Tibial artery (tissue), 4 donors: Measurements from ENCODE around the gene WDR11.
"Not testable (repeated sequence)": the region's sequence is repeated elsewhere in the genome, so short reads cannot be mapped to it uniquely, and the experiment has no call there.

Source experiments
- DNase-seq, 2 donors: peaks; one replicate each; pipeline ENCODE4 v3.0.0-alpha.2; 2019
- H3K27ac ChIP-seq, 2 donors: fragments of 200-600 bp; sonication (generic) in 1 of 2; 1 replicate in 1 of 2; 2 replicates in 1 of 2; pipeline ENCODE4 v1.5.1; 2018 to 2019; ENCODE audit warnings: mild to moderate bottlenecking in 1 of 2
- H3K27me3 ChIP-seq, 2 donors: fragments of 200-600 bp; sonication (generic) in 1 of 2; one replicate each; pipeline versions ENCODE4 v1.5.1 to v1.6.0; 2016 to 2019
- H3K36me3 ChIP-seq, 3 donors: fragments of 200-600 bp; sonication (generic) in 2 of 3; one replicate each; pipeline ENCODE4 v1.5.1; 2016 to 2019; ENCODE audit warnings: mild to moderate bottlenecking in 2 of 3
- H3K4me1 ChIP-seq, 4 donors: fragments of 200-600 bp; sonication (generic) in 2 of 4; 1 replicate in 3 of 4; 2 replicates in 1 of 4; pipeline ENCODE4 v1.5.1; 2016 to 2019
- H3K4me3 ChIP-seq, 2 donors: fragments of 200-600 bp; sonication (generic) in 1 of 2; 1 replicate in 1 of 2; 2 replicates in 1 of 2; pipeline ENCODE4 v1.5.1; 2018 to 2019; ENCODE audit warnings: mild to moderate bottlenecking in 2 of 2
- H3K9me3 ChIP-seq, 3 donors: fragments of 200-600 bp; sonication (generic) in 1 of 3; one replicate each; pipeline ENCODE4 v1.5.1; 2016 to 2019
- intact Hi-C: fragments of 100-400 bp; cut with DNase I; formaldehyde crosslinking; loops from one replicate; pipeline ENCODE4 v1.15.0; 2023; ENCODE audit warnings: low total_unique reads
- TF ChIP-seq, protein P1 (sequence below), 2 experiments: fragments of 200-600 bp in 1 of 2; fragments of 450-650 bp in 1 of 2; IDR thresholded peaks; one replicate each; pipeline ENCODE4 v1.5.1; 2017 to 2019; ENCODE audit warnings: antibody characterized with exemption in 2 of 2, mild to moderate bottlenecking in 1 of 2, moderate library complexity in 1 of 2

The WDR11 gene

DNA sequence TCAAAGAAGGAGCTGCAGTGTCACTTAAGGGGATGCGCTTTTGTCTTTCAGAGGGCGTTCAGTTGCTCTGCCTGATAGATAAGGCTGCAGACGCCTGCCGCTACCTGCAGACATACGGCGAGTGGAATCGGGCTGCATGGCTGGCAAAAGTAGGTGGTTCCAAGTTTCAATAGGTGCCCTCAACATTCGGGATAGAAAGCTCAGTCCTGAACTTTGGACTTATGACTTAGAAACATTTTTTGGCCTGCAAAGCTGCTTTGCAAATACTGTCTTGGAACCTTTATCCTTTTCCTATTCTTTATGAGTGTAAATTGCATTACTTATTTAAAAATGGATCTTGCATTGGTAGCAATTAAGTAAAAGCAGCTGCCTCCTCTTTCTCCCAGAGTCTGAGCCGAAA, 54.1 kb downstream of the WDR11 start:
- Histone ChIP-seq H3K4me3 (no peak overlapping the region), H3K27ac (no peak overlapping the region), H3K4me1 (no peaks in the 10 kb centered on the region), H3K9me3 (peaks cover 0 to 8% (median 0%) of the 10 kb centered on the region in 3 donors), H3K36me3 (peaks cover 96 to 100% (median 97%) of the 10 kb centered on the region in 3 donors), H3K27me3 (no peaks in the 10 kb centered on the region)
- intact Hi-C loops, result no loop called here
- no peak for DNase-seq
- TF ChIP-seq, protein P1, sequence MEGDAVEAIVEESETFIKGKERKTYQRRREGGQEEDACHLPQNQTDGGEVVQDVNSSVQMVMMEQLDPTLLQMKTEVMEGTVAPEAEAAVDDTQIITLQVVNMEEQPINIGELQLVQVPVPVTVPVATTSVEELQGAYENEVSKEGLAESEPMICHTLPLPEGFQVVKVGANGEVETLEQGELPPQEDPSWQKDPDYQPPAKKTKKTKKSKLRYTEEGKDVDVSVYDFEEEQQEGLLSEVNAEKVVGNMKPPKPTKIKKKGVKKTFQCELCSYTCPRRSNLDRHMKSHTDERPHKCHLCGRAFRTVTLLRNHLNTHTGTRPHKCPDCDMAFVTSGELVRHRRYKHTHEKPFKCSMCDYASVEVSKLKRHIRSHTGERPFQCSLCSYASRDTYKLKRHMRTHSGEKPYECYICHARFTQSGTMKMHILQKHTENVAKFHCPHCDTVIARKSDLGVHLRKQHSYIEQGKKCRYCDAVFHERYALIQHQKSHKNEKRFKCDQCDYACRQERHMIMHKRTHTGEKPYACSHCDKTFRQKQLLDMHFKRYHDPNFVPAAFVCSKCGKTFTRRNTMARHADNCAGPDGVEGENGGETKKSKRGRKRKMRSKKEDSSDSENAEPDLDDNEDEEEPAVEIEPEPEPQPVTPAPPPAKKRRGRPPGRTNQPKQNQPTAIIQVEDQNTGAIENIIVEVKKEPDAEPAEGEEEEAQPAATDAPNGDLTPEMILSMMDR (IDR thresholded peaks at IDR 0.05), result no peak

DNA sequence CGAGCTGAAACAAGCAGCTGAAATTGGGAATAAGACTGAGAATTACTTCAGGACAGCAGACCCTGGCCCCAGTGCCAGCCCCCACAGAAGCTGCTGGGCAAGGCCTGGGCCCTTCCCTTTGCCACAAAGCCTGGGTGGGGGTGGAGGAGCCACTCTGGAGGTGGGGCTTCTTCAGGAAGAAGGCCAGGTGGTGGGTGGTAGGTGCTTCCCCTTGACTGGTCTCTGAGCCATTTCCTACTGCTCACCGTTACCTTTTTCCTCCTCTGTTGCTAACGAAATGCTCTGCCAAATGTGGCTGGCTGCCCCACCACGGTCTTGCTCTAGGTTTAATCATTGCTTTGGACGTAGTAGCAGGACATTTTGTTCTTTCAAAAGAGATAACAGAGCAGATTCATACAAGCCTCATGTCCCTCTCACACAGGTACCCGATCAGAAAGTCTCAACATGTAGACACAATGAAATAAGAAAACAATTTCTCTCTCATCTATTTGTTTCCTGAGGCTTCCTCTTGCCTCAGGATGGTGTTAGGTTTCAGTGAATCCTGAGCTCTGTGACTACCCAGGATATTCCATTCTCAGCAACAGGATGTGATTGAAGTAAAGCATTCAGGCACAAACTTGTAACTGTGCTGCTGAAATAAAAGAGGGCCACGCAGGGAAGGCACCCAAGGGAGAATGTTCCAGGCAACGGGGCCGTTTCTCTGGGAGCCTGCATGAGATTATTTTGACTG, 66.5 kb downstream of the WDR11 start:
- Histone ChIP-seq H3K27ac (no peak overlapping the region), H3K9me3 (peaks cover 0 to 20% (median 17%) of the 10 kb centered on the region in 3 donors), H3K4me1 (no peaks in the 10 kb centered on the region), H3K36me3 (no peaks in the 10 kb centered on the region), H3K4me3 (no peak overlapping the region), H3K27me3 (no peaks in the 10 kb centered on the region)
- intact Hi-C loops, result no loop called here
- TF ChIP-seq, protein P1 (IDR thresholded peaks at IDR 0.05), result no peak
- no peak for DNase-seq

DNA sequence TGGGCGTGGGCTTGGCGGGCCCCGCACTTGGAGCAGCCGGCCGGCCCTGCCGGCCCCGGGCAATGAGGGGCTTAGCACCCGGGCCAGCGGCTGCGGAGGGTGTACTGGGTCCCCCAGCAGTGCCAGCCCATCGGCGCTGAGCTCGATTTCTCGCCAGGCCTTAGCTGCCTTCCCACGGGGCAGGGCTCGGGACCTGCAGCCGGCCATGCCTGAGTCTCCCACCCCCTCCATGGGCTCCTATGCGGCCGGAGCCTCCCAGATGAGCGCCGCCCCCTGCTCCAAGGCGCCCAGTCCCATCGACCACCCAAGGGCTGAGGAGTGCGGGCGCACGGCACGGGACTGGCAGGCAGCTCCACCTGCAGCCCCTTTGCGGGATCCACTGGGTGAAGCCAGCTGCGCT, 72.7 kb downstream of the WDR11 start:
- H3K27ac ChIP-seq, H3K36me3 ChIP-seq, H3K27me3 ChIP-seq, H3K4me1 ChIP-seq, DNase-seq, H3K9me3 ChIP-seq, H3K4me3 ChIP-seq, intact Hi-C loops: not testable (repeated sequence)

DNA sequence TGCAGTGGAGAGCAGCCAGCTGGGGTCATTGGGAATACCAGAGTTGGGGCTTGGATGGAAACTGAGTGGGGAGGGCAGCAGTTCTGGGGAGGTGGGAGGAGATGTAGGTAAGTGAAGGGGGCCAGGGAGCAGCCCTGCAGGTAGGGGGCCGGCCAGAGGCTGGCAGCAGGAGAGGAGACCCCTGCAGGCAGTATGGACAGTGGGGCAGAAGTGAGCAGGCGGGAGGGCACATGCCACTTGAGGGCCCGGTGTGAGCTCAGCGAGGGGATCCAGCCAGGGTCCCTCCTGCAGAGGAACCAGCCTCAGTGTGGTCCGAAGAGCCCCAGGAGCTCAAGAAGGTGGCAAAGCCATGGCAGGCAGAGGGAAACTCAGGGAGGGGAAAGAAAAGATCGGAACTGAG, 75.4 kb downstream of the WDR11 start:
- TF ChIP-seq, protein P1 (IDR thresholded peaks at IDR 0.05), result no peak
- Histone ChIP-seq H3K4me1 (no peaks in the 10 kb centered on the region), H3K9me3 (no peaks in the 10 kb centered on the region), H3K27ac (no peak overlapping the region), H3K27me3 (no peaks in the 10 kb centered on the region), H3K4me3 (no peak overlapping the region), H3K36me3 (no peaks in the 10 kb centered on the region)
- DNase-seq, result no peak
- intact Hi-C loops, result no loop called here

DNA sequence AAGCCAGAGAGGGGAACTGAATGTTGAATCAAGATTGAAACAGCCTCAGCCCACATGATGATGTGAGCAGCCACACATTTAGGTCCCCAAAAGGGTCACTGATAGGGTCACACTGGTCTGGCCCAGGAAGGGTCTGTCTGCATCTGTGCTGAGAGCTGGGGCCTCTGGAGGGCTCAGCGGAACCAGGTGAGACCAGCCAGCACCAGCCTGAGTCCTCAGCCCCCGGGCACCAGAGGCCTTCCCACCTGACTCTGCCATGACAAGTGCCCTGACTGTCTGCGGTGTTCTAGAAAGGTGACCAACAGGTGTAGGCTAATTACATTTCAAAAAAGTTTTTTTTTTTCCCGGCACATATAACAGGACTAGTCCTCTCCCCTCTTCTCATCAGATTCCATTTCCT, 76.2 kb downstream of the WDR11 start:
- DNase-seq, result no peak
- intact Hi-C loops, result no loop called here
- Histone ChIP-seq H3K4me3 (no peak overlapping the region), H3K36me3 (no peaks in the 10 kb centered on the region), H3K27ac (no peak overlapping the region), H3K27me3 (no peaks in the 10 kb centered on the region), H3K9me3 (no peaks in the 10 kb centered on the region), H3K4me1 (no peaks in the 10 kb centered on the region)
- TF ChIP-seq, protein P1 (IDR thresholded peaks at IDR 0.05), result no peak

DNA sequence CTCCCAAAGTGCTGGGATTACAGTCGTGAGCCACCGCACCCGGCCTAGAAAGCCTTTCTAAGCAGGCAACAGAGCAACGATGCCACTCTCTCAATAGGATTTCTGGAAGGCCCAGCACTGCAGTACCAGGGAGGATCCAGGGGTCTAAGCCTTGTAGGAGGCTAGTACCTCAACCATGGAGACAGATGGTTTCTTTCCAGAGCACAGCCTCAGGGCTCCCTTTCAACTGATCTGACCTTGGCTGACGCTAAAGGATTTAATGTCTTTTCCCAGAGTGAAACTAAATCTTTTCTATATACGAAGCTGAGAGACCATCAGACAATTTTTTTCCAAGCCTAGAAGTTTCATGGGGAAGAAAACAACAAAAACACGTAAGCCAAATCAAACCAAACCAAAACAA, 78.0 kb downstream of the WDR11 start:
- TF ChIP-seq, protein P1 (IDR thresholded peaks at IDR 0.05), result no peak

More for the DNA sequence above, 78.0 kb downstream of the WDR11 start:
- Histone ChIP-seq H3K27ac (no peak overlapping the region), H3K4me3 (no peak overlapping the region), H3K27me3 (no peaks in the 10 kb centered on the region), H3K9me3 (no peaks in the 10 kb centered on the region), H3K4me1 (no peaks in the 10 kb centered on the region), H3K36me3 (no peaks in the 10 kb centered on the region)
- DNase-seq, result no peak
- intact Hi-C loops, result no loop called here
